Measurements from ENCODE around the gene ALPL. TPM values are rescaled to one million over a fixed set of nuclear protein-coding genes. Genes with fewer than 3 reads are reported as not detected.

ALPL gene
- total and polyA plus RNA-seq, 9 of the 15 experiments (the other 6 are each of a cell fraction or from before 2014, with no cell fraction given) = 0.04 to 0.38 (median 0.18) TPM; not detected in 4

- peaks cover 21 to 40% of the 10 kb centered on the region in 2 experiments; a peak in 4 of 5 replicates for H3K27me3 ChIP-seq (ENCODE audit: control insufficient read depth in 2 of 2, insufficient read depth in 2 of 2, low read length in 2 of 2)
- H3K9me3 ChIP-seq (replicated peaks; ENCODE audit: control insufficient read depth, insufficient read depth, low read depth, low read length) = peaks cover 4% of the 10 kb centered on the region
- no peak overlapping the region for H2AFZ ChIP-seq (ENCODE audit: low read depth, low read length)
- TF ChIP-seq ELK3 (CRISPR knock-in tag; IDR thresholded peaks at IDR 0.05) = no peak
- no peak for TF ChIP-seq BRF1 (IDR thresholded peaks at IDR 0.05; ENCODE audit: borderline replicate concordance, extremely low read depth, insufficient read length)
- no peak for TF ChIP-seq PRMT5 (CRISPR knock-in tag; IDR thresholded peaks at IDR 0.05)
- TF ChIP-seq, protein P1, sequence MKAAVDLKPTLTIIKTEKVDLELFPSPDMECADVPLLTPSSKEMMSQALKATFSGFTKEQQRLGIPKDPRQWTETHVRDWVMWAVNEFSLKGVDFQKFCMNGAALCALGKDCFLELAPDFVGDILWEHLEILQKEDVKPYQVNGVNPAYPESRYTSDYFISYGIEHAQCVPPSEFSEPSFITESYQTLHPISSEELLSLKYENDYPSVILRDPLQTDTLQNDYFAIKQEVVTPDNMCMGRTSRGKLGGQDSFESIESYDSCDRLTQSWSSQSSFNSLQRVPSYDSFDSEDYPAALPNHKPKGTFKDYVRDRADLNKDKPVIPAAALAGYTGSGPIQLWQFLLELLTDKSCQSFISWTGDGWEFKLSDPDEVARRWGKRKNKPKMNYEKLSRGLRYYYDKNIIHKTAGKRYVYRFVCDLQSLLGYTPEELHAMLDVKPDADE (conservative IDR thresholded peaks at IDR 0.05; ENCODE audit: control insufficient read depth, low read depth, low read length) = no peak
- no peak for TF ChIP-seq MTA2 (IDR thresholded peaks at IDR 0.05; ENCODE audit: low read depth)
- intact Hi-C loops (cut with micrococcal nuclease) = no loop called here
- no peaks in the 10 kb centered on the region for H3K36me3 ChIP-seq (ENCODE audit: control insufficient read depth, insufficient read depth, low read length)
- WGBS (ENCODE audit: insufficient coverage, low coverage, missing lambda C conversion rate) = 6% methylated on average over 4 of the region's 4 CpGs
- no peak overlapping the region for H3K27ac ChIP-seq (ENCODE audit: extremely low read depth, low read depth, low read length)
- no peaks in the 10 kb centered on the region for H3K9me1 ChIP-seq (ENCODE audit: control insufficient read depth, insufficient read depth, low read length)
- CTCF ChIA-PET (ENCODE audit: low intra/inter-chr PET ratio) = interaction anchor here (2.7 kb wide), 1 partner anchor 122 kb away, joined by 16 read pairs; no protein-coding TSS in a partner anchor
- DNase-seq (ENCODE audit: extremely low read depth in 1 of 4, low spot score in 3 of 4) = no peak
- in situ Hi-C loops (cut with MboI) = no loop called here
- no peaks in the 10 kb centered on the region for H4K20me1 ChIP-seq (replicated peaks; ENCODE audit: control insufficient read depth, insufficient read depth, low read length)
- peaks cover 0 to 10% of the 10 kb centered on the region in 2 experiments; a peak in 3 of 5 replicates for H3K4me1 ChIP-seq (replicated peaks in 1 of 2; ENCODE audit: control insufficient read depth in 2 of 2, insufficient read depth in 2 of 2, low read length in 2 of 2)
- no peak overlapping the region for H3K4me2 ChIP-seq (ENCODE audit: insufficient read depth, low read length)
- no peak for FAIRE-seq
- POLR2A ChIA-PET = no interaction called here
- no TSS peak for BruUV-seq (replicated peaks)
- H3K79me2 ChIP-seq (ENCODE audit: control insufficient read depth, insufficient read depth, low read length) = no peaks in the 10 kb centered on the region
- H3K9ac ChIP-seq (ENCODE audit: insufficient read depth in 1 of 2, low read depth in 2 of 2, low read length in 2 of 2) = no peak overlapping the region
- H3K4me3 ChIP-seq = no peak overlapping the region
- no peak for ATAC-seq
Measured at GRCh38 chr1:21492356-21492625, 16.9 kb upstream of the ALPL start.
